ENCODE data around the gene VGLL4.
"Not testable (repeated sequence)": the region's sequence is repeated elsewhere in the genome, so short reads cannot be mapped to it uniquely, and the experiment has no call there.

Gene VGLL4

DNA sequence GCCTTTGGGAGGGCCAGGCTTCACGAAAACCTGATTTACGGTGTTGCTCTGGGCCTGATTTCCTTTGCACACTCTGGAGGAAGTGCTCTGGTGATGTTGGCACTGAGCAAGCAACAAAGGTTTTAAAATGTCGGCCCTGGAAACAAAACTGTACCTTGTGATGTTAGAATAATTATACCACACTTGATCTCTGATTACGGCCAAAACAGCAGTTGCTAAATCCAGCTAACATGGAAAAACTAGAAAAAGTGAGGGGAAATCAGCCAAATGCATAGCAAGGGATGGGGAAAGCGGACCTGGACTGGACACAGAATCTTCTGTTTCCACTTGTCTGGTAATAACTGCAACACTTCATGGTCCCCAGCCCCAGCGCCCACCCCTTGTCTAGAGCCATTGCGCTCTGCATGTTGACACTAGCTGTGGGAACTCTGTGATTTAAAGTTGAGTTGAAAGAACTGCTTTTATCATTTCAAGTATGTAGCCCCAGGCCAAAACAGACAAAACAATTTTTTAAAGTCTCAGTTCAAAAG, 120.1 kb downstream of the VGLL4 start:
- no peak for DNase-seq

DNA sequence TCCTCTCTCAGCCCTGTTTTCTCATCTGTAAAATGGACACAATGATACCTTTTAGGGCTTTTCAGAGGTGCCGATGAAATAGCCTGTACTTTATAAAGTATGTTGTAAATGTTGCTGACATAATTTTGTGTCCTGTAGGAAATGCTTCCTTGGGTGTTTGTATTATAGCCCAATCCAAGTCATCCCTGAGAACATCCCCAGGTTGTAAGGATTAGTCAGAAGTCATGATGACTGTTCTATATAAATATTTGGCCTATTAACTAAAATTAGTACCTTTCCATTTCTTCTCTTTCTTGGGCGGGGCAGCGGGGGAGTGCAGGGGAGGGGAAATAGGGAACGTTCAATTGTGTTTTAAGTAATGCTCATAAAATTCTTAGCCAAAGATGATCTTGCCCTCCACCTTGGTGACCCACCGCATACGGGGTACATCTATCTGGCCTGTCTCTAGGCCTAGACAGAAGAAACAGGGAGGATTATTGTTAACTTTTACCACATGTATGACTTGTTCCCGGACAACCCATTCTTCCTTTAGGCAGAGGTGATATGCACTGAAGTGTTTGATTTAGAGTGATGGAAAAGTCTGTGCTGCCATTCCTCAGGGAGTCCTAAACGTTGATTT, 120.7 kb downstream of the VGLL4 start:
- DNase-seq: no peak

DNA sequence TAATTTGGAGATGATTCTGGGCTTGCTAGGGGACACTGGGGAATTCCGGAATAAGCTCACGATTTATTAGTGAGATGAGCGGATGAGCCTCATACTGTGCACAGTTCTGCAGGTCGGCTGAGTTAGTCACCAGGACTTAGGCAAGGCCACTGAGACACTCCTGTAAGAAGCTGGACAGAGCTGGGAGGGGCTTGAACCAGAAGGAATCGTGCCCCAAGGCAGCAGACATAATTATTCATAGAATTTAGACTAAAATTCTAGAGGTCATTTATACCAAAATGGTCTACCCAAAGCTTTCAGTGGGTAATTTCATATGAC, 121.4 kb downstream of the VGLL4 start:
- DNase-seq: no peak

DNA sequence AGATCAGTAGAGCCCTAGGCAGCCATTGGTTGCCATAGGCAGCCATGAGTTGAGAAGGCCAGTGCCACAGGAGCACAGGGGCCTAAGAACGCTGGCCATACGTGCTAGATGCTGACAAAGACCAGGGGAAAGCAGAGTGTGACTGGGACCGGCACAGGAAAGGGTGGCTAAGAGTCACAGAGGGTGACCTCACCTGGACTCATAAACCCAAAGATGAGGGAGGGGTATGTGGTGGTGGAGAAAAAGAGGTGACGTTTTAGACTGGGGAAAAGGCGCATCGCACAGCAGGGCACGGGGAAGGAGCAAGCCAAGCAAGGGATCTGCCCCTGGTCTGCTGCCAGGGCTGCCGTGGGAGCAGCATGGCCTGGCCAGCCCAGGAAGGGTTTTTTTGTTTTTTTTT, 122.5 kb downstream of the VGLL4 start:
- no peak for DNase-seq

DNA sequence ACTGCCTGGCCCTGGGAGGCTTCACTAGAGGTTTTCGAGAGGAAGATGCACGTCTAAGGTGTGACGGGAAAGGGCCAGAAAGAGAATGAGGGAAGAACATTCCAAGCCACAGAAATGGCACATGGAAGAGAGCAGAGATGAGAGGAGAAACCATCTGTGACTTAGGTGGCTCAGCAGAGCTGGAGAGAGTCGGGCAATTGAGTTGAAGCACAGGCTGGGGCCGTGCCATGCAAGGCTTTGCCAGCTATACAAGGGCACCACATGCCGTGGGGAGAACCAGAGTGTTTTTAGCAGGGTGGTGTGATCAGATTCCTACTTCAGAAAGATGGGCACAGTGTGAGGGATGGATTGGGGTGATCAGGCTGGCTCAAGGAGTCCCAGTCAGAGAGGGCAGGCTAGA, 126.1 kb downstream of the VGLL4 start:
- DNase-seq: no peak

DNA sequence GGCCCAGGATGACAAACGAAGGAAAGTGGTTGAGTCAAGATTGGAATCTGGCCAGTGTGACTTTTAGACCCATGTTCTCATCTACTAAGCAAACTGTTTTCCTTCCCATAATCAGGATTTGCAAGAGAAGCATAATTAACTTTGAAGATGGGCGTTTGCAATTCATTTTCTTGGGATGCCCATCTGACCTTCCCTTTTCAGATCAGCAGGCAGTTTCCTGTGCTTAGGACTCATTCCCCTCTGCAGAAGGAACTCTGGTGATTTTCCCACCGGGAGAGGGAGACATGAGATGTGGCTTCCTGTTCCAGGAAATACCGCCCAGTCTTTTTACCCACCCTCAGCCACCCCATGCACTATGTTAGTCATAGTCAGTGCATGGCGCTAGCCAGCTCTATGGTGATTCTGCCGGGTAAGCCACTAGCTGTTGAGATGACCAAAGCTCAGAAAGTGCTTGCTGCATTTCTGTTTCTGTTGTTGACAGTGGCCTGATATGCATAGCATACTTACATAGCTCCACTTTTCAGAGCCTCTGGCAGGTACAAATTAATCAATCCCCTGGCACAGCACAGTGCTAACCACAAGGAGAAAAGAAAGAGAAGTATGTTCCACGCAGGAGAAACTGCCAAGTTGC, 129.4 kb downstream of the VGLL4 start:
- no peak for DNase-seq

DNA sequence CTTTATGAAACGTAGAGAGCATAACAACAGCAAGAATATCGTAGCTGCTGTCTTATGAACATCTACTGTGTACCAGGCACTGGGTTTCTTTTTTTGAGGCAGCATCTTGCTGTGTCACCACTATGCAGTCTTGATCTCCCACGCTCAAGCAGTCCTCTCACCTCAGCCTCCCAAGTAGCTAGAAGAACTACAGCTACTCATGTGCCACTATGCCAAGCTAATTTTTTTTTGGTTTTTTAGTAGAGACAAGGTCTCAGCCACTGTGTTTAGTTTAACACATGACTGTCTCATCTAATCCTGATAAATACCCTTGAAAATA, 129.9 kb downstream of the VGLL4 start:
- DNase-seq: no peak

DNA sequence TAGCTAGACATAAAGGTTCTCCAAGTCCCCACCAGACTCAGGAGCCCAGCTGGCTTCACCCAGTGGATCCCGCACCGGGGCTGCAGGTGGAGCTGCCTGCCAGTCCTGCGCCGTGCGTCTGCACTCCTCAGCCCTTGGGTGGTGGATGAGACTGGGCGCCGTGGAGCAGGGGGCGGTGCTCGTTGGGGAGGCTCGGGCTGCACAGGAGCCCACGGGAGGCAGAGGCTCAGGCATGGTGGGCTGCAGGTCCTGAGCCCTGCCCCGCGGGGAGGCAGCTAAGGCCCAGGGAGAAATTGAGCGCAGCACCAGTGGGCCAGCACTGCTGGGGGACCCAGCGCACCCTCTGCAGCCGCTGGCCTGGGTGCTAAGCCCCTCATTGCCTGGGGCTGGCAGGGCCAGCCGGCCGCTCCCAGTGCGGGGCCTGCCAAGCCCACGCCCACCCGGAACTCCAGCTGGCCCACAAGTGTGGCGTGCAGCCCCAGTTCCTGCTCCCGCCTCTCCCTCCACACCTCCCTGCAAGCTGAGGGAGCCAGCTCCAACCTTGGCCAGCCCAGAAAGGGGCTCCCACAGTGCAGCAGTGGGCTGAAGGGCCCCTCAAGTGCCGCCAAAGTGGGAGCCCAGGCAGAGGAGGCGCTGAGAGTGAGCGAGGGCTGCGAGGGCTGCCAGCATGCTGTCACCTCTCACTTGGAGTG, 130.4 kb downstream of the VGLL4 start:
- not testable (repeated sequence) for DNase-seq

DNA sequence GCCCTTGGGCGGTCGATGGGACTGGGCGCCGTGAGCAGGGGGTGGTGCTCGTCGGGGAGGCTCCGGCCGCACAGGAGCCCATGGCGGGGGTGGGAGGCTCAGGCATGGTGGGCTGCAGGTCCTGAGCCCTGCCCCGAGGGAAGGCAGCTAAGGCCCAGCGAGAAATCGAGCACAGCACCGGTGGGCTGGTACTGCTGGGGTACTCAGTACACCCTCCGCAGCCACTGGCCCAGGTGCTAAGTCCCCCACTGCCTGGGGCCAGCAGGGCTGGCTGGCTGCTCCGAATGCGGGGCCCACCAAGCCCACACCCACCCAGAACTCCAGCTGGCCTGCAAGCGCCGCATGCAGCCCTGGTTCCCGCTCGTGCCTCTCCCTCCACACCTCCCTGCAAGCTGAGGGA, 132.1 kb downstream of the VGLL4 start:
- not testable (repeated sequence) for DNase-seq

DNA sequence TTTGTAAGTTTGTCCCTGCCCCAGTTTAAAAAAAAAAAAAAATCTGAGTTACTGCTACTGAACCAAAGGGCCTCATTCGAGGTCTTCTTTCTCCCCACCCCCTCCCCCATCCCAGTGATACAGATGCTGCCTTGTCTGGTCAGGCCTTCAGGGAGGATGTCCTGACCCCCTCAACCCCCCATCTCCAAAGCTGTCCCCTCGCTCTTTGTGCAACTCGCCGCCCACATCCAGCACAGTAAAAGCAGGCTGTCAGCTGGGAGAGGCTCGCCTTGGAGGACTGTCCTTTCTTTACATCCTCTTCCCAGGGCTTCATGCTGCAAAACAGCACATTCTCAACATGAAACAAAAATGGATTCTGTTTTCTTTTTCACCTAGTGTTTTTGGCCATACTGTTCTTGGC, 133.4 kb downstream of the VGLL4 start:
- no peak for DNase-seq

DNA sequence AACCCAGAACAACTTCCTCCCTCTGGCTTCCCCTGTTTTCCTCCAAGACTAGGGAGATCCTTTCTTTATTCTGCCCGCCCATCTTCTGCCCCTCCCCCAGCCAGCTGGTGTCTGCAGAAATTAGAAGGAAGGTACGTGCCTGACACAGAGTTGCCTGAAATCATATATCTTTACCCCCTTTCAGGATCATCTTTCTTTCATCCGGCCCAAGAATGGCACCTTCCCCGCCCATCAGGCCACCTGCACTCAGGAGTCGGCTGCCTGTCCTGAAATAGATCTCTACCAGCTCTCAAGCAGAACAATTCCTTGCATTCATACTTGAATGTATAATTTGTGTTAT, 133.7 kb downstream of the VGLL4 start:
- DNase-seq: no peak

DNA sequence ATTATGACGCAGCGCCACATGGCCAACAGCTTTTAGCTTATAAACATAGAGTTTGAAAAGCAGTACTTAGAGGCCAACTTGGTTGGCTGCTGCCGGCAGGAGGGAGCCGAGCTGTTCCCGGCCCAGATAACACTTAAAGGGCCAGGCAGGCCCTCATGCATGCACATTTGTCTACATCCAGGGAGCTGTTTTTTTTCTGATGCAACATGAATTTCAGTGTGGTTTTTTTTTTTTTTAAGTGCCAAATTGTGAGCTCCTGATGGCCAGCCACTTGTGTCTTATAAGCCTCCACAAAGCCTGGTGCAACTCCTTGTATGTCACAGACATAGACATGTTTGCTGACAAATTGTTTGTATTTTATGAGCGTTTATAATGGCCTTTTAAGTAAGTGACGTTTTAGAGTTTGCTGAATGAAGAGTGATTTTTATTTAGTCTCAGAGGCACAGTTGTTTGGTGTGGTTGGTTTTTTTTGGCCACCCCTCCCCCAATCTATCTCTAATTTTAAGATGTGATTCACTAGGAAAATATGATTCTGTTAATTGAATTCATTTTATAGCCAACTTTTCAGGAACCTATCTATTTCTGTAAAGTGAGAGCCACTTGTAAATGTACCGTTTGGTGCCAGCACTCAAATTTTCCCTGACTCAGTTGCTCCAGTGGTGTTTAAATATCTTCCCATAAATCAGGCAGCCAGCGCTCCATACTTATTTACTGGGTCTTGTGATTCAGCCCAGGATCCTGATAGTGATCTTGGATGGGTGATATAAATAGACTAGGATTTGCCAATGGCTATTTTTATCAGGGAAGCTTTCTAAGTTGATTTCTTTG, 134.3 kb downstream of the VGLL4 start:
- peak; percentile 9 for DNase-seq

DNA sequence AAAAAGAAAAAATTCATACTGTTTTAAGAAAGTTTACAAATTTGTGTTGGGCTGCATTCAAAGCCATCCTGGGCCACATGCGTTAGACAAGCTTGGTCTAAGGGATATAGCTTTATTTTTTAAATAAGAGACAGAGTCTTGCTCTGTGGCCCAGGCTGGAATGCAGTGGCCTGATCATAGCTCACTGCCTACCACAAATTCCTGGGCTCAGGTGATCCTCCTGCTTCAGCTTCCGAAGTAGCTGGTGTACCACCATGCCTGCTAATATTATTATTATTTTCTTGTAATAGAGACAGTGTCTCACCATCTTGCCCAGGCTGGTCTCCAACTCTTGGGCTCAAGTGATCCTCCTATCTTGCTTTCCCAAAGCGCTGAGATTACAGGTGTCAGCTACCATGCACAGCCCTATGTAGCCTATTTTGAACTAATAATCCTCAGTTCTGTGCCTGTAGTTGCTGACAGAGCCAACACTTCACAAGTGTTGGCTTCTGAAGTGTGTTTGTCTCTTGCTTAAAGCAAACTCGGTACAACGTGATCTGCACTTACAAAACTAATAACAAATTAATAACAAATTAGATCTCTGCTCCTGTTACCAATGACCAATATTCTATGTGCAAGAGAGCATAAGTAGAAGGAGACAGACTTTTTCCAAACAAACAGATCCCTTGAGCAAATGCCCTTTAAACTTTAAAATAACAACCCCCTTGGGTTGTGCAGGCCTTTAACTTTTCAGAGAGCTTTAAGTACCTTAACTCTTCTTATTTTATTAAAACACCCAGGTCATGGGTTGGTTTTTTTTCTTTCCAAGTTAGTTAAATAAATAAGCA, 135.2 kb downstream of the VGLL4 start:
- DNase-seq: no peak

DNA sequence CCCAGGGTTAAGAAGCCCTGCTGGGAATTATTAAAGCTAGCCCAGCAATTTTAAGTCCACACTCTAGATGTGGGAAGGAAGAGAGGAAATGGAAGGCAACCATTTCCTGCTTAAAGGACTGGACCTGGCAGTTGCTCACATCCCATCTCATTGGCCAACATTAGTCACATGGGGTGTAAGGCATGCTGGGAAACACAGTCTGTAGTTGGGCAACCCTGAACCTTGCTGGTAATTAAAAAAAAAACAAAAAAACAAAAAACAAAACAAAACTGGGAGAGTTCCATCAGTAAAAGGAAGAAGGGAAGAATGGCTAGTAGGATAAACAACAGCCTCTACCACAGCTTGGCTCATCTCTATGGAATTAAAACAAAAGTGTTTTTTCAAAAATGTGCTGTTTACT, 136.0 kb downstream of the VGLL4 start:
- no peak for DNase-seq

Data from NCI-H1694 treated with DMSO at 0.1 percent for 48 hours (cell line).